Kidney (tissue), 14 donors: ENCODE data around the gene BTG2. TPM values are rescaled to one million over a fixed set of nuclear protein-coding genes. Genes with fewer than 3 reads are reported as not detected.

Source experiments
- DNase-seq, 5 donors: peaks; one replicate each; pipeline ENCODE4 v3.0.0-alpha.2; 2013 to 2020
- FAIRE-seq: peaks from 2 replicates; lab custom pipeline; 2012; peaks lifted over from hg19 to GRCh38; lab: Jason Lieb, UNC
- H3K27ac ChIP-seq, 2 donors: one replicate each; pipeline ENCODE4 v1.7.0; 2013; ENCODE audit warnings: low read depth in 2 of 2, low read length in 2 of 2, inconsistent platforms in 1 of 2
- H3K27me3 ChIP-seq: one replicate; pipeline ENCODE4 v1.7.1; 2013; ENCODE audit warnings: low read length, inconsistent platforms; ENCODE audit not compliant: control insufficient read depth, insufficient read depth
- H3K36me3 ChIP-seq, 3 donors: one replicate each; pipeline versions ENCODE4 v1.7.0 to v1.7.1; 2013; ENCODE audit warnings: low read length in 3 of 3, control low read depth in 1 of 3, inconsistent platforms in 1 of 3; ENCODE audit not compliant: insufficient read depth in 3 of 3, control insufficient read depth in 2 of 3
- H3K4me1 ChIP-seq, 3 donors: one replicate each; pipeline versions ENCODE4 v1.7.0 to v1.7.1; 2013; ENCODE audit warnings: low read length in 3 of 3, inconsistent platforms in 1 of 3, low read depth in 1 of 3; ENCODE audit not compliant: control insufficient read depth in 2 of 3, insufficient read depth in 2 of 3
- H3K4me3 ChIP-seq, 3 donors: one replicate each; pipeline versions ENCODE4 v1.7.0 to v1.8.1; 2013; ENCODE audit warnings: low read length in 3 of 3, control low read depth in 1 of 3, inconsistent platforms in 1 of 3
- H3K9ac ChIP-seq, 3 donors: one replicate each; pipeline versions ENCODE4 v1.7.0 to v1.7.1; 2013; ENCODE audit warnings: low read length in 3 of 3, control low read depth in 1 of 3, inconsistent platforms in 1 of 3
- H3K9me3 ChIP-seq, 3 donors: one replicate each; pipeline versions ENCODE4 v1.7.0 to v1.7.1; 2013; ENCODE audit warnings: low read length in 3 of 3, control low read depth in 1 of 3, inconsistent platforms in 1 of 3; ENCODE audit not compliant: control insufficient read depth in 2 of 3, insufficient read depth in 1 of 3
- intact Hi-C: fragments of 100-400 bp; cut with DNase I; formaldehyde crosslinking; loops from one replicate; pipeline ENCODE4 v1.11.1; 2022
- polyA plus RNA-seq: library from polyadenylated mRNA; stranded (reverse); fragments of 350-450 nt; fragmentation: Illumina TruSeq; extraction: RNeasy Lipid Tissue Mini Kit (QIAGEN cat#74804); gene quantifications from one replicate; pipeline ENCODE4 v1.2.3, GENCODE V29; 2014; ENCODE audit warnings: low read depth, low replicate concordance; ENCODE audit not compliant: insufficient read depth
- total RNA-seq: library from RNA; stranded (reverse); fragmentation: NEBNext Ultra II Directional; extraction: Animal tissue kit (Norgen Biotek cat#: 25700); gene quantifications from one replicate; pipeline ENCODE4 v1.2.1, GENCODE V29; 2021
- TF ChIP-seq, protein P1 (sequence below): IDR thresholded peaks from 3 replicates; pipeline ENCODE4 v1.5.1; 2012; ENCODE audit warnings: mild to moderate bottlenecking, moderate library complexity, borderline replicate concordance; ENCODE audit not compliant: insufficient read depth; ENCODE audit errors: extremely low read depth
- donor health status: control.
- donor health status: control.
- donor health status: control.
- donor health status: control.
- donor health status: control.
- donor health status: DM: yes; HTN: yes; CAD: no.
- donor health status: Normal renal cell carcinoma (clear cell type).

BTG2 gene
- total and polyA plus RNA-seq, 2 donors from 2014 or later, result 59.9 to 156 TPM

DNA sequence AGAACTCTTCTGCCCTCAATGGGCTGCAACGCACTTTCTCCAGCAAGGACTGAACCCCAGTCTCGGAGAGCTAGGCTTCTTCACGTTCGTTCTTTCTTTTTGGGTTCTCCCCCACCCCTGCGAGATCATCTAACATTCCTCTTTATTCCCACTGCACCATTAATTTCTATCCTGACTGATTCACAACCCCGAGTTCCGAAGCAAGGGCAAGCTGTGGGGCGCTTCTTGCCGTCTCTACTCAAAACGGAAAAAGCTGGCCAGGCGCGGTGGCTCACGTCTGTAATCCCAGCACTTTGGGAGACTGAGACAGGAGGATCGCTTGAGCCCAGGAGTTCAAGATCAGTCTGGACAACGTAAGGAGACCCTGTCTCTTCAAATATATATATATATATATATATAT is 37.4 kb upstream of the BTG2 start:
- peaks cover 0 to 3% (median 0%) of the 10 kb centered on the region in 3 donors for H3K4me1 ChIP-seq
- TF ChIP-seq, protein P1, sequence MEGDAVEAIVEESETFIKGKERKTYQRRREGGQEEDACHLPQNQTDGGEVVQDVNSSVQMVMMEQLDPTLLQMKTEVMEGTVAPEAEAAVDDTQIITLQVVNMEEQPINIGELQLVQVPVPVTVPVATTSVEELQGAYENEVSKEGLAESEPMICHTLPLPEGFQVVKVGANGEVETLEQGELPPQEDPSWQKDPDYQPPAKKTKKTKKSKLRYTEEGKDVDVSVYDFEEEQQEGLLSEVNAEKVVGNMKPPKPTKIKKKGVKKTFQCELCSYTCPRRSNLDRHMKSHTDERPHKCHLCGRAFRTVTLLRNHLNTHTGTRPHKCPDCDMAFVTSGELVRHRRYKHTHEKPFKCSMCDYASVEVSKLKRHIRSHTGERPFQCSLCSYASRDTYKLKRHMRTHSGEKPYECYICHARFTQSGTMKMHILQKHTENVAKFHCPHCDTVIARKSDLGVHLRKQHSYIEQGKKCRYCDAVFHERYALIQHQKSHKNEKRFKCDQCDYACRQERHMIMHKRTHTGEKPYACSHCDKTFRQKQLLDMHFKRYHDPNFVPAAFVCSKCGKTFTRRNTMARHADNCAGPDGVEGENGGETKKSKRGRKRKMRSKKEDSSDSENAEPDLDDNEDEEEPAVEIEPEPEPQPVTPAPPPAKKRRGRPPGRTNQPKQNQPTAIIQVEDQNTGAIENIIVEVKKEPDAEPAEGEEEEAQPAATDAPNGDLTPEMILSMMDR, result no peak
- intact Hi-C loops, result no loop called here
- peak overlapping the region; percentile 75 to 92 (median 76) for H3K4me3 ChIP-seq
- FAIRE-seq, result no peak
- DNase-seq, result no peak
- no peaks in the 10 kb centered on the region for H3K9me3 ChIP-seq
- no peaks in the 10 kb centered on the region for H3K27me3 ChIP-seq
- H3K36me3 ChIP-seq, result no peaks in the 10 kb centered on the region
- peak overlapping the region in 2 of 3 donors; percentile 49 to 92 for H3K9ac ChIP-seq
- H3K27ac ChIP-seq, result peak overlapping the region; percentile 80 to 85

- no peaks in the 10 kb centered on the region for H3K36me3 ChIP-seq
- H3K4me1 ChIP-seq, result peaks cover 0 to 12% (median 0%) of the 10 kb centered on the region in 3 donors
- DNase-seq (peak in 4 of 5 donors; percentile 61 to 94 (median 74)), FAIRE-seq (no peak)
- intact Hi-C loops, result no loop called here
- H3K9me3 ChIP-seq, result no peaks in the 10 kb centered on the region
- no peak overlapping the region for H3K4me3 ChIP-seq
- no peaks in the 10 kb centered on the region for H3K27me3 ChIP-seq
- H3K27ac ChIP-seq, result no peak overlapping the region
- TF ChIP-seq, protein P1, result peak; percentile 99
- no peak overlapping the region for H3K9ac ChIP-seq
Observed at GRCh38 chr1:203268901-203269653, 36.2 kb upstream of the BTG2 start.

- DNase-seq, result peak in 1 of 5 donors; percentile 7
Observed at GRCh38 chr1:203269654-203270020, 35.7 kb upstream of the BTG2 start.

More at GRCh38 chr1:203269654-203270020, 35.7 kb upstream of the BTG2 start:
- FAIRE-seq, result no peak
- intact Hi-C loops, result loop anchor here (5.0 to 10.0 kb wide), 2 partner anchors 63 to 225 kb away; partner anchors contain the start of gene OPTC
- no peak overlapping the region for H3K9ac ChIP-seq
- H3K9me3 ChIP-seq, result no peaks in the 10 kb centered on the region
- no peaks in the 10 kb centered on the region for H3K27me3 ChIP-seq
- TF ChIP-seq, protein P1, result no peak
- no peak overlapping the region for H3K27ac ChIP-seq
- no peaks in the 10 kb centered on the region for H3K36me3 ChIP-seq
- peaks cover 0 to 12% (median 0%) of the 10 kb centered on the region in 3 donors for H3K4me1 ChIP-seq
- no peak overlapping the region for H3K4me3 ChIP-seq
